DMS 273 treated with DMSO at 0.1 percent for 48 hours (cell line): ENCODE data around the gene HOXC10.

ENCODE experiments used
- DNase-seq: peaks from one replicate; lab custom pipeline; 2025; lab: John Stamatoyannopoulos, UW

Gene HOXC10

GRCh38 chr12:53950789-53951576, 34.0 kb upstream of the HOXC10 start:
- DNase-seq: no peak

- DNase-seq: no peak
Measured at GRCh38 chr12:53951577-53952334, 33.2 kb upstream of the HOXC10 start.

GRCh38 chr12:53952335-53952694, 32.6 kb upstream of the HOXC10 start:
- no peak for DNase-seq

- DNase-seq: no peak
Measured at GRCh38 chr12:53952871-53953734, 31.8 kb upstream of the HOXC10 start.

- no peak for DNase-seq
Measured at GRCh38 chr12:53953831-53954693, 30.9 kb upstream of the HOXC10 start.

GRCh38 chr12:53954694-53955035, 30.3 kb upstream of the HOXC10 start, which contains the start of gene HOXC12:
Gene HOXC12, plus strand, starts transcription at chr12:53954903. Its CDS starts 27 bp downstream, at chr12:53954930.
- DNase-seq: no peak

GRCh38 chr12:53955036-53955775, 29.7 kb upstream of the HOXC10 start:
- no peak for DNase-seq

GRCh38 chr12:53955776-53956250, 29.1 kb upstream of the HOXC10 start:
- no peak for DNase-seq

GRCh38 chr12:53956251-53956887, 28.6 kb upstream of the HOXC10 start:
- no peak for DNase-seq

- no peak for DNase-seq
Measured at GRCh38 chr12:53956914-53957536, 27.9 kb upstream of the HOXC10 start.

- DNase-seq: no peak
Measured at GRCh38 chr12:53958128-53958527, 26.8 kb upstream of the HOXC10 start.

- DNase-seq: no peak
Measured at GRCh38 chr12:53959314-53959713, 25.6 kb upstream of the HOXC10 start.

GRCh38 chr12:53960187-53961024, 24.5 kb upstream of the HOXC10 start:
- no peak for DNase-seq

- DNase-seq: no peak
Measured at GRCh38 chr12:53961025-53961761, 23.8 kb upstream of the HOXC10 start.

- no peak for DNase-seq
Measured at GRCh38 chr12:53963005-53963404, 21.9 kb upstream of the HOXC10 start.

- no peak for DNase-seq
Measured at GRCh38 chr12:53963434-53964314, 21.3 kb upstream of the HOXC10 start.

- DNase-seq: no peak
Measured at GRCh38 chr12:53964315-53964713, 20.6 kb upstream of the HOXC10 start.
